CD14-positive monocyte (primary cell): ENCODE data around the gene FGF14. TPM values are rescaled to one million over a fixed set of nuclear protein-coding genes. Genes with fewer than 3 reads are reported as not detected.

ENCODE experiments used
- DNase-seq, 3 donors: peaks; one replicate each; pipeline ENCODE4 v3.0.0-alpha.2; 2011 to 2022
- H2AFZ ChIP-seq: 2 replicates; pipeline ENCODE4 v1.6.0; 2012; ENCODE audit warnings: mild to moderate bottlenecking, low read depth, low read length, inconsistent platforms; ENCODE audit not compliant: insufficient read depth, poor library complexity, severe bottlenecking
- H3K27ac ChIP-seq, 2 donors: 1 replicate in 1 of 2; 2 replicates in 1 of 2; pipeline ENCODE4 v1.5.1; 2012 to 2013; ENCODE audit warnings: low read length in 2 of 2, control low read depth in 1 of 2, inconsistent platforms in 1 of 2, low read depth in 1 of 2, mild to moderate bottlenecking in 1 of 2
- H3K27me3 ChIP-seq, 2 donors: one replicate each; pipeline versions ENCODE4 v1.6.0 to v1.6.1; 2011 to 2013; ENCODE audit warnings: low read length in 2 of 2; ENCODE audit not compliant: control insufficient read depth in 2 of 2, insufficient read depth in 2 of 2
- H3K36me3 ChIP-seq, 2 donors: replicated peaks in 1 of 2; 1 replicate in 1 of 2; 2 replicates in 1 of 2; pipeline versions ENCODE4 v1.5.1 to v1.6.1; 2012 to 2013; ENCODE audit warnings: low read length in 2 of 2, control low read depth in 1 of 2, inconsistent platforms in 1 of 2, mild to moderate bottlenecking in 1 of 2; ENCODE audit not compliant: insufficient read depth in 2 of 2, control insufficient read depth in 1 of 2
- H3K4me1 ChIP-seq, 2 donors: 1 replicate in 1 of 2; 2 replicates in 1 of 2; pipeline versions ENCODE4 v1.5.1 to v1.6.1; 2012 to 2013; ENCODE audit warnings: low read length in 2 of 2, control low read depth in 1 of 2, inconsistent platforms in 1 of 2, mild to moderate bottlenecking in 1 of 2, moderate library complexity in 1 of 2; ENCODE audit not compliant: insufficient read depth in 2 of 2, control insufficient read depth in 1 of 2
- H3K4me2 ChIP-seq: replicated peaks from 2 replicates; pipeline ENCODE3; 2012; ENCODE audit warnings: low read length, moderate library complexity, mild to moderate bottlenecking; ENCODE audit not compliant: poor library complexity, severe bottlenecking; ENCODE audit errors: extremely low read depth
- H3K4me3 ChIP-seq, 3 experiments: fragments of 200-600 bp in 1 of 3; sonication (generic) in 1 of 3; replicated peaks in 1 of 3; 1 replicate in 2 of 3; 2 replicates in 1 of 3; pipeline ENCODE4 v1.5.1; 2011 to 2013; ENCODE audit warnings: low read length in 3 of 3, mild to moderate bottlenecking in 3 of 3, control low read depth in 2 of 3, low read depth in 2 of 3, inconsistent platforms in 1 of 3, moderate library complexity in 1 of 3
- H3K79me2 ChIP-seq: 2 replicates; pipeline ENCODE4 v1.6.0; 2012; ENCODE audit warnings: mild to moderate bottlenecking, control low read depth, inconsistent platforms, low read length, moderate library complexity; ENCODE audit not compliant: insufficient read depth
- H3K9ac ChIP-seq: 2 replicates; pipeline ENCODE4 v1.6.0; 2017; ENCODE audit warnings: low read length, mild to moderate bottlenecking; ENCODE audit not compliant: insufficient read depth, poor library complexity, severe bottlenecking
- H3K9me3 ChIP-seq, 2 donors: replicated peaks in 1 of 2; 1 replicate in 1 of 2; 2 replicates in 1 of 2; pipeline versions ENCODE4 v1.5.1 to v1.6.1; 2012 to 2013; ENCODE audit warnings: low read length in 2 of 2, control low read depth in 1 of 2; ENCODE audit not compliant: control insufficient read depth in 1 of 2, insufficient read depth in 1 of 2
- H4K20me1 ChIP-seq: 2 replicates; pipeline ENCODE4 v1.6.0; 2012; ENCODE audit warnings: mild to moderate bottlenecking, low read length, control low read depth, moderate library complexity; ENCODE audit not compliant: insufficient read depth
- H3K27ac Mint-ChIP-seq, 7 donors: one replicate each; pipeline ENCODE4 v1.8.0; 2020; ENCODE audit warnings: mild to moderate bottlenecking in 7 of 7, mixed read lengths in 7 of 7, moderate library complexity in 6 of 7, inconsistent platforms in 2 of 7
- H3K27me3 Mint-ChIP-seq, 3 donors: one replicate each; pipeline ENCODE4 v1.8.0; 2021 to 2022; ENCODE audit warnings: low read depth in 3 of 3, mild to moderate bottlenecking in 3 of 3, mixed read lengths in 3 of 3, moderate library complexity in 3 of 3, inconsistent platforms in 1 of 3
- H3K36me3 Mint-ChIP-seq, 2 donors: one replicate each; pipeline ENCODE4 v1.8.0; 2020; ENCODE audit warnings: mixed read lengths in 2 of 2, inconsistent platforms in 1 of 2, mild to moderate bottlenecking in 1 of 2
- H3K4me1 Mint-ChIP-seq: one replicate; pipeline ENCODE4 v1.8.0; 2020; ENCODE audit warnings: mild to moderate bottlenecking, mixed read lengths
- H3K4me3 Mint-ChIP-seq, 2 donors: one replicate each; pipeline ENCODE4 v1.8.0; 2020; ENCODE audit warnings: mild to moderate bottlenecking in 2 of 2, mixed read lengths in 2 of 2, moderate library complexity in 1 of 2
- H3K9me3 Mint-ChIP-seq, 7 donors: one replicate each; pipeline ENCODE4 v1.8.0; 2020 to 2022; ENCODE audit warnings: mixed read lengths in 7 of 7, mild to moderate bottlenecking in 6 of 7, moderate library complexity in 6 of 7, inconsistent platforms in 2 of 7
- WGBS: methylation state at CpG from one replicate; pipeline ENCODE4 v1.1.5; 2013; ENCODE audit warnings: missing lambda C conversion rate; ENCODE audit not compliant: insufficient coverage; 5-methylcytosine and 5-hydroxymethylcytosine counted together
- intact Hi-C, 2 donors: fragments of 100-400 bp; cut with micrococcal nuclease; formaldehyde crosslinking; loops; one replicate each; pipeline versions ENCODE4 v1.15.0 to v1.15.1; 2023
- polyA plus RNA-seq, 3 donors: library from polyadenylated mRNA; depleted of rRNA in 1 of 3; unstranded in 2 of 3; stranded (reverse) in 1 of 3; fragments of 300-500 nt in 2 of 3; fragments of >200 nt in 1 of 3; fragmentation: Illumina TruSeq in 2 of 3; gene quantifications; 1 replicate in 2 of 3; 2 replicates in 1 of 3; pipeline ENCODE4 v1.2.3, GENCODE V29; 2012 to 2021
- TF ChIP-seq, protein P1 (sequence below): fragments of 200-600 bp; IDR thresholded peaks from one replicate; pipeline ENCODE4 v1.8.0; 2022; ENCODE audit warnings: antibody characterized with exemption, mild to moderate bottlenecking

The FGF14 gene
- polyA plus RNA-seq, 3 donors: not detected

DNA sequence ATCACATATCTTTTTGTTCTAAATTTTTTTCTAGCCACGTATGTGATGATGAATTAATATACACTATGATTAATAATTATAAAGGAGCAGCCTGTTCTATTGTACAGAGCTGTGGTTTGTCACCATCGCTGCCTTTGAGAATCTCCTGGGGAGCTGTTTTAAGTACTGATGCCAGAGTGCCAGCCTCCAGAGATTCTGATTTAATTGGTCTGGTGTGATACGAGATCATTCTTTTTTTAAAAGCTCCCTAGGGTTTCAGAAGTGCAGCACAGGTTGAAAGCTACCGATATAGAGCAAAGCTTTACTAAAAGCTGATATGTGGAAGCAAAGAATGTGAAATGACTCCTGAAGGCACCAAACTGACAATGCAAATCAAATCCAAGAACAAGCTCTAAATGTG lies 634.7 kb downstream of the FGF14 start:
- Mint-ChIP-seq H3K27ac (no peak overlapping the region), H3K9me3 (no peaks in the 10 kb centered on the region), H3K27me3 (peaks cover 0 to 2% (median 0%) of the 10 kb centered on the region in 3 donors), H3K4me3 (no peak overlapping the region), H3K4me1 (no peaks in the 10 kb centered on the region), H3K36me3 (no peaks in the 10 kb centered on the region)
- DNase-seq: no peak
- no peak overlapping the region for H3K9ac ChIP-seq
- no peaks in the 10 kb centered on the region for H3K9me3 ChIP-seq
- 87% methylated on average over 3 of the region's 4 CpGs for WGBS
- no peaks in the 10 kb centered on the region for H3K4me1 ChIP-seq
- no peaks in the 10 kb centered on the region for H3K27me3 ChIP-seq
- no peaks in the 10 kb centered on the region for H3K36me3 ChIP-seq
- H4K20me1 ChIP-seq: no peaks in the 10 kb centered on the region
- H3K79me2 ChIP-seq: no peaks in the 10 kb centered on the region
- H2AFZ ChIP-seq: no peak overlapping the region
- intact Hi-C loops: no loop called here
- H3K4me3 ChIP-seq: no peak overlapping the region
- TF ChIP-seq, protein P1, sequence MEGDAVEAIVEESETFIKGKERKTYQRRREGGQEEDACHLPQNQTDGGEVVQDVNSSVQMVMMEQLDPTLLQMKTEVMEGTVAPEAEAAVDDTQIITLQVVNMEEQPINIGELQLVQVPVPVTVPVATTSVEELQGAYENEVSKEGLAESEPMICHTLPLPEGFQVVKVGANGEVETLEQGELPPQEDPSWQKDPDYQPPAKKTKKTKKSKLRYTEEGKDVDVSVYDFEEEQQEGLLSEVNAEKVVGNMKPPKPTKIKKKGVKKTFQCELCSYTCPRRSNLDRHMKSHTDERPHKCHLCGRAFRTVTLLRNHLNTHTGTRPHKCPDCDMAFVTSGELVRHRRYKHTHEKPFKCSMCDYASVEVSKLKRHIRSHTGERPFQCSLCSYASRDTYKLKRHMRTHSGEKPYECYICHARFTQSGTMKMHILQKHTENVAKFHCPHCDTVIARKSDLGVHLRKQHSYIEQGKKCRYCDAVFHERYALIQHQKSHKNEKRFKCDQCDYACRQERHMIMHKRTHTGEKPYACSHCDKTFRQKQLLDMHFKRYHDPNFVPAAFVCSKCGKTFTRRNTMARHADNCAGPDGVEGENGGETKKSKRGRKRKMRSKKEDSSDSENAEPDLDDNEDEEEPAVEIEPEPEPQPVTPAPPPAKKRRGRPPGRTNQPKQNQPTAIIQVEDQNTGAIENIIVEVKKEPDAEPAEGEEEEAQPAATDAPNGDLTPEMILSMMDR: no peak
- H3K4me2 ChIP-seq: no peak overlapping the region
- H3K27ac ChIP-seq: no peak overlapping the region

DNA sequence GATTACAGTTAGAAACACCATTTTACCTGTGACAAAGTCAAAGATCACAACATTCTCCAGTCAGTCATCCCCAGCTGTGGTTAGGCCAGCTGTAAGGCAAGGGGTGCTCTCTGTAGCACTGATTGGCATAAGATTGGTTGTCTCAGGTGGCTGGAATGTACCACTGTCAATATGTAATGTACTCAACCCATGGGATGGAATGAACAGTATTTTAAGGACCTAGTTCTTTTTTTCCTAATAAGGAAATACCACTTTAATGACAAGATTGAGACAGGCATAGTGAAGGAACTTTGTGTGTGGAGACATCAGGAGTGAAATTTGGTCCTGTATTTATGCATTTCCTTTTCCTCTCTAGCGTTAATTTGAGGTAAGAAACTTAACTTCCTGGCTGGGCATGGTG lies 638.7 kb downstream of the FGF14 start:
- no CpG with 5 or more reads among the region's 1 CpG for WGBS
- intact Hi-C loops: no loop called here
- Histone ChIP-seq H3K4me1 (no peaks in the 10 kb centered on the region), H3K27ac (no peak overlapping the region), H3K4me2 (no peak overlapping the region), H3K9ac (no peak overlapping the region), H3K27me3 (no peaks in the 10 kb centered on the region), H3K9me3 (no peaks in the 10 kb centered on the region), H2AFZ (no peak overlapping the region), H3K4me3 (no peak overlapping the region), H3K36me3 (no peaks in the 10 kb centered on the region), H4K20me1 (no peaks in the 10 kb centered on the region), H3K79me2 (no peaks in the 10 kb centered on the region)
- H3K4me3 Mint-ChIP-seq: peak overlapping the region in 1 of 2 donors; percentile 10
- DNase-seq: no peak
- TF ChIP-seq, protein P1: no peak
- peaks cover 0 to 2% (median 0%) of the 10 kb centered on the region in 3 donors for H3K27me3 Mint-ChIP-seq
- no peak overlapping the region for H3K27ac Mint-ChIP-seq
- no peaks in the 10 kb centered on the region for H3K36me3 Mint-ChIP-seq
- no peaks in the 10 kb centered on the region for H3K9me3 Mint-ChIP-seq
- no peaks in the 10 kb centered on the region for H3K4me1 Mint-ChIP-seq
